HepG2 (cell line): ENCODE results near the gene AMOTL2. TPM values are rescaled to one million over a fixed set of nuclear protein-coding genes. Genes with fewer than 3 reads are reported as not detected.

Experiments
- ATAC-seq: fragments of 200-7000 bp; cut with Tn5 transposase; 3 replicates; pipeline ENCODE4 v1.9.1; 2020; ENCODE audit warnings: mild to moderate bottlenecking, moderate library complexity
- BruUV-seq: library from RNA; stranded (reverse); fragments of 400-500 nt; replicated peaks from 2 replicates; lab custom pipeline; 2021; lab: Mats Ljungman, UMichigan
- CTCF ChIA-PET: fragments of 300-600 bp; formaldehyde crosslinking; extraction: SDS; loops from one replicate; lab custom pipeline; 2021; ENCODE audit warnings: low total read pairs, inconsistent platforms, low intra/inter-chr PET ratio; lab: Yijun Ruan, JAX
- POLR2A ChIA-PET: fragments of 350-600 bp; sonication (Branson Sonifier 250); formaldehyde crosslinking; loops from one replicate; lab custom pipeline; 2020; ENCODE audit warnings: antibody characterized with exemption, inconsistent platforms; lab: Yijun Ruan, JAX
- DNase-seq: peaks from one replicate; pipeline ENCODE4 v3.0.0-alpha.2; 2015; ENCODE audit warnings: low spot score
- FAIRE-seq: peaks from 3 replicates; lab custom pipeline; 2011; peaks lifted over from hg19 to GRCh38; lab: Jason Lieb, UNC
- H2AFZ ChIP-seq: one replicate; pipeline ENCODE4 v1.6.1; 2011; ENCODE audit warnings: low read length, inconsistent platforms
- H3K27ac ChIP-seq: fragments of 300-600 bp; 3 replicates; pipeline ENCODE4 v1.8.0; 2011; ENCODE audit warnings: mixed run types, mild to moderate bottlenecking, mixed read lengths, low read length, inconsistent platforms; ENCODE audit not compliant: insufficient read depth; ENCODE audit errors: extremely low read length
- H3K27me3 ChIP-seq, 2 experiments: fragments of 200-600 bp in 1 of 2; 2 replicates in 1 of 2; 3 replicates in 1 of 2; pipeline versions ENCODE4 v1.6.0 to v1.8.0; 2011; ENCODE audit warnings: low read length in 2 of 2, mild to moderate bottlenecking in 2 of 2, moderate library complexity in 2 of 2, inconsistent platforms in 1 of 2; ENCODE audit not compliant: insufficient read depth in 2 of 2, control insufficient read depth in 1 of 2
- H3K36me3 ChIP-seq, 2 experiments: fragments of 200-600 bp in 1 of 2; replicated peaks in 1 of 2; 2 replicates in 1 of 2; 3 replicates in 1 of 2; pipeline versions ENCODE4 v1.5.1 to v1.8.0; 2011; ENCODE audit warnings: low read length in 2 of 2, inconsistent platforms in 1 of 2; ENCODE audit not compliant: insufficient read depth in 2 of 2, control insufficient read depth in 1 of 2
- H3K4me1 ChIP-seq: 2 replicates; pipeline ENCODE4 v1.5.1; 2012; ENCODE audit warnings: low read length, inconsistent platforms; ENCODE audit not compliant: insufficient read depth
- H3K4me2 ChIP-seq: 2 replicates; pipeline ENCODE4 v1.6.0; 2011; ENCODE audit warnings: low read depth, low read length, inconsistent platforms
- H3K4me3 ChIP-seq, 3 experiments: fragments of 200-600 bp in 1 of 3; sonication (generic), shearing (Covaris generic) in 1 of 3; replicated peaks in 1 of 3; 2 replicates each; pipeline ENCODE4 v1.5.1; 2011 to 2016; ENCODE audit warnings: low read length in 3 of 3, inconsistent platforms in 2 of 3, low read depth in 2 of 3, mild to moderate bottlenecking in 2 of 3, control low read depth in 1 of 3, mixed read lengths in 1 of 3; ENCODE audit not compliant: insufficient read depth in 1 of 3
- H3K79me2 ChIP-seq: one replicate; pipeline ENCODE4 v1.6.1; 2011; ENCODE audit warnings: low read length, inconsistent platforms; ENCODE audit not compliant: insufficient read depth
- H3K9ac ChIP-seq: 2 replicates; pipeline ENCODE4 v1.6.0; 2011; ENCODE audit warnings: mild to moderate bottlenecking, low read depth, low read length, inconsistent platforms; ENCODE audit not compliant: insufficient read depth
- H3K9me3 ChIP-seq: 2 replicates; pipeline ENCODE4 v1.5.1; 2012; ENCODE audit warnings: mild to moderate bottlenecking, low read length
- H4K20me1 ChIP-seq: 2 replicates; pipeline ENCODE4 v1.6.0; 2011; ENCODE audit warnings: inconsistent platforms, mild to moderate bottlenecking, low read length, moderate library complexity; ENCODE audit not compliant: insufficient read depth
- AHR ChIP-seq: IDR thresholded peaks from 2 replicates; pipeline ENCODE4 v1.6.1; 2018; ENCODE audit warnings: missing genetic modification reagents, missing compliant biosample characterization
- CEBPB ChIP-seq: IDR thresholded peaks from 2 replicates; pipeline ENCODE4 v1.6.1; 2011; ENCODE audit warnings: low read depth, low read length, improper control_type of control experiment, borderline replicate concordance
- CENPT ChIP-seq: sonication (generic); formaldehyde crosslinking; IDR thresholded peaks from 2 replicates; pipeline ENCODE4 v1.8.0; 2022; ENCODE audit warnings: low read depth, mild to moderate bottlenecking, moderate library complexity, missing genetic modification reagents
- DDIT3 ChIP-seq: sonication (generic); formaldehyde crosslinking; IDR thresholded peaks from 2 replicates; pipeline ENCODE4 v1.4.0; 2020; ENCODE audit warnings: mild to moderate bottlenecking, missing genetic modification reagents
- TCF7 ChIP-seq: sonication (generic); IDR thresholded peaks from 2 replicates; pipeline ENCODE4 v1.6.1; 2016; ENCODE audit warnings: antibody characterized with exemption, low read depth
- TFE3 ChIP-seq: IDR thresholded peaks from 2 replicates; pipeline ENCODE4 v1.6.1; 2016
- WGBS: methylation state at CpG from one replicate; pipeline ENCODE4 v1.1.6; 2017; ENCODE audit warnings: low lambda C conversion rate; 5-methylcytosine and 5-hydroxymethylcytosine counted together
- in situ Hi-C: cut with HindIII; loops from 2 replicates; pipeline ENCODE4 v1.10.0; 2017; ENCODE audit warnings: low pct_unique_long_range_greater_than_20kb; ENCODE audit not compliant: extremely low pct_ligation_motif_present
- intact Hi-C: fragments of 100-400 bp; cut with micrococcal nuclease; formaldehyde crosslinking; loops from one replicate; pipeline ENCODE4 v1.10.0; 2022; ENCODE audit not compliant: unreplicated experiment
- polyA plus RNA-seq, 8 experiments: library from polyadenylated mRNA; depleted of rRNA in 3 of 8; stranded (reverse) in 7 of 8; unstranded in 1 of 8; fragments of >200 nt; fragmentation: Illumina TruSeq in 4 of 8; extraction: Trizol in 4 of 8; gene quantifications; 2 replicates each; pipeline versions ENCODE4 v1.2.1 to v1.2.3, GENCODE V29; 2011 to 2016; ENCODE audit warnings: low read depth in 4 of 8, missing spikeins in 1 of 8, mixed read lengths in 1 of 8; ENCODE audit not compliant: insufficient read depth in 1 of 8
- total RNA-seq, 5 experiments: library from RNA; depleted of rRNA; stranded (reverse); fragments of >200 nt; fragmentation: Illumina TruSeq; extraction: Trizol; gene quantifications; 2 replicates each; pipeline ENCODE4 v1.2.3, GENCODE V29; 2016; ENCODE audit warnings: low read depth in 1 of 5

The AMOTL2 gene
- total and polyA plus RNA-seq, 2 of the 13 experiments (the other 11 are each of a cell fraction or from before 2014, with no cell fraction given) = 17.3 to 18.5 TPM

DNA sequence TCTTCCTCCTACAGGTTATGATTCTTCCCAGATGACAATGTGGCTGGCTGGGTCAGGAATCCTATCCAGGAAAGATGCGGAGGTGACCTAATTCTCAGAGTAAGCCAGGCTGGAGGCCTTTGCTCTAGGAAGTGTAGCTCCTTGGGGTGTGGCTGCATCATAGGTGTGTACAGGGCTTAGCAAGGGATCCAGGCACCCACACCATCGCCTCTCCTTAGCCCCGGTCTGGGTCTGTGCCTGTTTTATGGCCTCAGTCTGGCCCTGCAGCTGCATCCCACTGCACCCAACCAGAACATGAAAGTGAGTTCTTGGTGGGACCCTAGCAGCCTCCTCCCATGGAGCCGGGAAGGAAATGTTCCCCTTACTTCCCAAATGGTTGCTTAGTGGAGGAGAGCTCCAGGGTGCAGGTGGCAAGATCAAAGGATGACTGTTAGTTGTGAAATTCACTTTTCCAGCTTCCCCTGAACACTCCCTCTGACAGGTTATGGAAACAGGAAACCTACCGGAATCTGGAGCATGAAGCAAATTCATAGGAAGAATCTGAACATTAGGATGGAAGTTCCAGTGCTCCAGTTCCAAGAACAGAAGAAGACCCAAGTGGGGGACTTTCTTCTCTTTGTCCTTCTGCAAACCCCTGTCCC lies 2.7 kb upstream of the AMOTL2 start:
- no peak overlapping the region for H3K9ac ChIP-seq
- peaks cover 22% of the 10 kb centered on the region for H3K79me2 ChIP-seq
- TF ChIP-seq AHR (CRISPR knock-in tag) (no peak), TCF7 (peak; percentile 46; the same call in 1 of the 2 replicates), CEBPB (peak; percentile 21; the same call in 1 of the 2 replicates)
- H3K4me3 ChIP-seq = no peak overlapping the region
- intact Hi-C loops = loop anchor here (1.0 to 5.0 kb wide), 2 partner anchors 15 to 95 kb away; no protein-coding TSS in a partner anchor
- in situ Hi-C loops = no loop called here
- no peak for FAIRE-seq
- POLR2A ChIA-PET = interaction anchor here (1.2 to 9.2 kb wide), 5 partner anchors 18 to 69 kb away, joined by 3 to 140 read pairs (median 4); no protein-coding TSS in a partner anchor
- H3K9me3 ChIP-seq = no peaks in the 10 kb centered on the region
- H2AFZ ChIP-seq = no peak overlapping the region
- CTCF ChIA-PET = no interaction called here
- 0 out of 5 replicates have a peak, but pooled peaks cover 0 to 2% of the 10 kb centered on the region in 2 experiments for H3K36me3 ChIP-seq
- H4K20me1 ChIP-seq = peaks cover 14% of the 10 kb centered on the region
- BruUV-seq = no TSS peak
- H3K27ac ChIP-seq = no peak overlapping the region
- H3K4me2 ChIP-seq = peak overlapping the region; percentile 32; the same call in 1 of the 2 replicates
- WGBS = 22% methylated on average over 4 of the region's 5 CpGs
- H3K27me3 ChIP-seq = peaks cover 0 to 36% of the 10 kb centered on the region in 2 experiments; a peak in 4 of 5 replicates
- peaks cover 47% of the 10 kb centered on the region for H3K4me1 ChIP-seq
- no peak for DNase-seq
- no peak for ATAC-seq

DNA sequence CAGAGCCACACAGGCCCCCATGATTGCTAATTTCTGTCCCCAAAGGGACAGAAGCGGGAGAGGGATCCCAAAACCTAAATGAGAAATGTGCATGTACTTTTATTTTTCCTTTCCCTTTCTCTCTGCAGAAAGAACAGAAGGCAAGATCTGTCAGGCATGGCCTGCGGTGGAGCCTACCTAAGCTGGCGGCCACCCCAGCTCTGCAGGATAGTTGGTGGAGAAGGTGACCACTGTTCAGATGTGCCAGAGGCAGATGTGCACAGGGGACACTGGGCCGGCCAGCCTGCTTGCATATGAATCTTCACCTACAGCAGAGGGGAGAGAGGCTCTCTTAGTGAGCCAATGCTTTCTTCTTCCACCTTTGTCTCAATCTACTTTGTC lies 2.1 kb upstream of the AMOTL2 start:
- BruUV-seq = no TSS peak
- Histone ChIP-seq H3K27ac (no peak overlapping the region), H3K4me1 (peaks cover 52% of the 10 kb centered on the region), H4K20me1 (peaks cover 20% of the 10 kb centered on the region), H3K27me3 (peaks cover 0 to 31% of the 10 kb centered on the region in 2 experiments; a peak in 4 of 5 replicates), H3K4me3 (no peak overlapping the region), H2AFZ (no peak overlapping the region), H3K36me3 (peaks cover 0 to 8% of the 10 kb centered on the region in 2 experiments; a peak in 1 of 5 replicates), H3K9ac (no peak overlapping the region), H3K4me2 (peak overlapping the region; percentile 97; the same call in 1 of the 2 replicates), H3K9me3 (no peaks in the 10 kb centered on the region), H3K79me2 (peaks cover 27% of the 10 kb centered on the region)
- no peak for ATAC-seq
- ChIA-PET POLR2A (interaction anchor here (2.0 to 9.2 kb wide), 4 partner anchors 17 to 67 kb away, joined by 4 to 140 read pairs (median 38); no protein-coding TSS in a partner anchor), CTCF (no interaction called here)
- FAIRE-seq = no peak
- no peak for DNase-seq
- in situ Hi-C loops = no loop called here
- TF ChIP-seq CENPT = no peak
- TF ChIP-seq TFE3 = no peak
- TF ChIP-seq DDIT3 = no peak
- intact Hi-C loops = loop anchor here (5.0 kb wide), 1 partner anchor 96 kb away; no protein-coding TSS in a partner anchor
- 44% methylated on average over 4 of the region's 4 CpGs for WGBS
